ENCODE data around the gene S100A6.

GRCh38 chr1:153573351-153573750, 37.6 kb upstream of the S100A6 start:
- TF ChIP-seq POLR2A (IDR thresholded peaks at IDR 0.05) (no peak), CTCF (IDR thresholded peaks at IDR 0.05) (no peak)

All from right lobe of liver (tissue), 4 donors.